Measurements from ENCODE around the gene MYH7.

DNA sequence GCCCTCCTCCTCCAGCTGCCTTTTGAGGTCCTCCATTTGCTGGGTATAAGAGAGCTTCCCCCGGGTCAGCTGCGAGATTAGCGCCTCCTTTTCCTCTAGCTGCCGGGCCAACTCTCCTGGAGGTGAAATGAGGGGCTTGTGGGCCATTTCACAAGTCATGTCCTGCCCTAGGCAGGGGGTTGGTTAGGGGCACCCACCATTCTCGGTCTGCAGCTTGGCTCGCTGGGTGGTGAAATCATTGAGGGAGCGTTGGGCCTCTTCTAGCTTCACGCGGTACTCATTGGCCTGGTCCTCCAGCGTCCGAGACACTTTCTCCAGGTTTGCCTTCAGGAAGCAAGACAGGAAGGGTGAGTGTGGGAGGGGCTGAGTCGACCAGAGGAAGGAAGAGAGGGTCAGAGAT, 46.1 kb downstream of the MYH7 start:
- TF ChIP-seq, protein P1, sequence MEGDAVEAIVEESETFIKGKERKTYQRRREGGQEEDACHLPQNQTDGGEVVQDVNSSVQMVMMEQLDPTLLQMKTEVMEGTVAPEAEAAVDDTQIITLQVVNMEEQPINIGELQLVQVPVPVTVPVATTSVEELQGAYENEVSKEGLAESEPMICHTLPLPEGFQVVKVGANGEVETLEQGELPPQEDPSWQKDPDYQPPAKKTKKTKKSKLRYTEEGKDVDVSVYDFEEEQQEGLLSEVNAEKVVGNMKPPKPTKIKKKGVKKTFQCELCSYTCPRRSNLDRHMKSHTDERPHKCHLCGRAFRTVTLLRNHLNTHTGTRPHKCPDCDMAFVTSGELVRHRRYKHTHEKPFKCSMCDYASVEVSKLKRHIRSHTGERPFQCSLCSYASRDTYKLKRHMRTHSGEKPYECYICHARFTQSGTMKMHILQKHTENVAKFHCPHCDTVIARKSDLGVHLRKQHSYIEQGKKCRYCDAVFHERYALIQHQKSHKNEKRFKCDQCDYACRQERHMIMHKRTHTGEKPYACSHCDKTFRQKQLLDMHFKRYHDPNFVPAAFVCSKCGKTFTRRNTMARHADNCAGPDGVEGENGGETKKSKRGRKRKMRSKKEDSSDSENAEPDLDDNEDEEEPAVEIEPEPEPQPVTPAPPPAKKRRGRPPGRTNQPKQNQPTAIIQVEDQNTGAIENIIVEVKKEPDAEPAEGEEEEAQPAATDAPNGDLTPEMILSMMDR (IDR thresholded peaks at IDR 0.05; ENCODE audit: insufficient read depth, low read length, poor library complexity, severe bottlenecking): no peak
- TF ChIP-seq EZH2phosphoT487 (conservative IDR thresholded peaks at IDR 0.05; ENCODE audit: low read length): no peak
